ENCODE results near the gene TOM1L1. TPM values are rescaled to one million over a fixed set of nuclear protein-coding genes. Genes with fewer than 3 reads are reported as not detected.

The TOM1L1 gene
- total RNA-seq, 1 experiment from 2014 or later = 44.6 TPM

DNA sequence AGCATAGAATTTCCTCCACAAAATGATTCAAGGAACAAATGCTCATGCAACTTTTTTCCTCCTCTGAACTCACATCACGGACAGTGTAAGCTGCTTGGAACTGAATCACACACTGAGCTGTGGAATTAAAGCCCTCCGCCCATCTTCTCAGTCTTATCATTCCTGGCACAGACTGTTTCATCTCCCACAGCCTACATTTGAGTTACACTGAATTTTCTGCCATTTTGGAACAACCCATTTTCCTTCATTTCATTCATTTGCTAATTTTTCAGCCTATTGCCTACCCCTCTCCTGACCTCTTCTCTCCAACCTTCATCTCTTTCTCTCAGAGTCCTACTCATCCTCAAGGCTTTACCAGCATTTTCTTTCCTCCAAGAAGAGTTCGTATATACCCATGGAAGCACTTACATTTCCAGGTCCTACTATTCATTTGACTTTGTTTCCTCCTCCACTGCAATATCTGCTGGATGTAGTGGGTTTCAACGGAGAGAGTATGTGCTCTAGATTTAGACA, 39.1 kb upstream of the TOM1L1 start:
- no peak overlapping the region for H2AFZ ChIP-seq (ENCODE audit: low read length)
- no peak overlapping the region for H4K5ac ChIP-seq (ENCODE audit: insufficient read length, low read depth, low read length)
- no peak overlapping the region for H2BK20ac ChIP-seq (ENCODE audit: low read depth, low read length, poor library complexity, severe bottlenecking)
- H2BK5ac ChIP-seq (ENCODE audit: insufficient read length, low read length) = no peak overlapping the region
- WGBS (ENCODE audit: extremely low coverage, insufficient read length, low lambda C conversion rate) = no CpG with 5 or more reads among the region's 4 CpGs
- Mint-ChIP-seq H3K36me3 (ENCODE audit: insufficient read depth in 1 of 3, low read depth in 3 of 3) (no peaks in the 10 kb centered on the region), H3K9me3 (no peaks in the 10 kb centered on the region), H3K4me3 (no peak overlapping the region), H3K4me1 (peaks cover 7 to 13% of the 10 kb centered on the region in 2 experiments), H3K27ac (no peak overlapping the region), H3K27me3 (ENCODE audit: low read depth) (no peaks in the 10 kb centered on the region)
- H2BK12ac ChIP-seq (ENCODE audit: insufficient read length, low read depth, low read length) = no peak overlapping the region
- H3K14ac ChIP-seq (ENCODE audit: insufficient read depth, low read length) = no peak overlapping the region
- no peaks in the 10 kb centered on the region for H3K27me3 ChIP-seq (ENCODE audit: insufficient read depth, low read length)
- H3K4me1 ChIP-seq (ENCODE audit: insufficient read depth, low read length) = peaks cover 4% of the 10 kb centered on the region; the same call in 1 of the 2 replicates
- no peaks in the 10 kb centered on the region for H4K20me1 ChIP-seq (ENCODE audit: control insufficient read depth, insufficient read depth, insufficient read length)
- no peak overlapping the region for H3K4me2 ChIP-seq (ENCODE audit: insufficient read depth, insufficient read length, low read length)
- no peak overlapping the region for H3K56ac ChIP-seq (ENCODE audit: insufficient read length, low read depth, low read length)
- no peak overlapping the region for H3K4ac ChIP-seq (ENCODE audit: low read depth, low read length)
- H3K23me2 ChIP-seq (ENCODE audit: insufficient read length, low read depth, low read length, poor library complexity, severe bottlenecking) = no peaks in the 10 kb centered on the region
- no peak overlapping the region for H3K9ac ChIP-seq (ENCODE audit: extremely low read depth, insufficient read length, low read length)
- TF ChIP-seq, protein P1, sequence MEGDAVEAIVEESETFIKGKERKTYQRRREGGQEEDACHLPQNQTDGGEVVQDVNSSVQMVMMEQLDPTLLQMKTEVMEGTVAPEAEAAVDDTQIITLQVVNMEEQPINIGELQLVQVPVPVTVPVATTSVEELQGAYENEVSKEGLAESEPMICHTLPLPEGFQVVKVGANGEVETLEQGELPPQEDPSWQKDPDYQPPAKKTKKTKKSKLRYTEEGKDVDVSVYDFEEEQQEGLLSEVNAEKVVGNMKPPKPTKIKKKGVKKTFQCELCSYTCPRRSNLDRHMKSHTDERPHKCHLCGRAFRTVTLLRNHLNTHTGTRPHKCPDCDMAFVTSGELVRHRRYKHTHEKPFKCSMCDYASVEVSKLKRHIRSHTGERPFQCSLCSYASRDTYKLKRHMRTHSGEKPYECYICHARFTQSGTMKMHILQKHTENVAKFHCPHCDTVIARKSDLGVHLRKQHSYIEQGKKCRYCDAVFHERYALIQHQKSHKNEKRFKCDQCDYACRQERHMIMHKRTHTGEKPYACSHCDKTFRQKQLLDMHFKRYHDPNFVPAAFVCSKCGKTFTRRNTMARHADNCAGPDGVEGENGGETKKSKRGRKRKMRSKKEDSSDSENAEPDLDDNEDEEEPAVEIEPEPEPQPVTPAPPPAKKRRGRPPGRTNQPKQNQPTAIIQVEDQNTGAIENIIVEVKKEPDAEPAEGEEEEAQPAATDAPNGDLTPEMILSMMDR (conservative IDR thresholded peaks at IDR 0.05) = no peak
- no peak overlapping the region for H3T11ph ChIP-seq (ENCODE audit: low read length)
- H2BK120ac ChIP-seq (ENCODE audit: low read depth, low read length, poor library complexity, severe bottlenecking) = no peak overlapping the region
- no peak overlapping the region for H4K91ac ChIP-seq (ENCODE audit: insufficient read length, low read depth, low read length)
- no peaks in the 10 kb centered on the region for H3K9me3 ChIP-seq (ENCODE audit: control insufficient read depth, low read depth, low read length)
- H3K27ac ChIP-seq (ENCODE audit: insufficient read length, low read depth, low read length) = no peak overlapping the region
- no peak for DNase-seq
- H4K8ac ChIP-seq (replicated peaks; ENCODE audit: insufficient read length, low read depth, low read length) = no peak overlapping the region
- no peaks in the 10 kb centered on the region for H3K79me2 ChIP-seq (ENCODE audit: insufficient read depth, low read length)
- H2BK15ac ChIP-seq (ENCODE audit: low read depth, low read length) = no peak overlapping the region
- no peak overlapping the region for H3K18ac ChIP-seq (ENCODE audit: insufficient read length, low read depth, low read length)
- no peaks in the 10 kb centered on the region for H3K79me1 ChIP-seq (ENCODE audit: insufficient read depth, low read depth, low read length, poor library complexity, severe bottlenecking)
- H2AK5ac ChIP-seq (ENCODE audit: insufficient read length, low read length) = no peak overlapping the region
- H3K23ac ChIP-seq (ENCODE audit: insufficient read length, low read depth, low read length) = no peak overlapping the region
